Measurements from ENCODE around the gene GAPT.

DNA sequence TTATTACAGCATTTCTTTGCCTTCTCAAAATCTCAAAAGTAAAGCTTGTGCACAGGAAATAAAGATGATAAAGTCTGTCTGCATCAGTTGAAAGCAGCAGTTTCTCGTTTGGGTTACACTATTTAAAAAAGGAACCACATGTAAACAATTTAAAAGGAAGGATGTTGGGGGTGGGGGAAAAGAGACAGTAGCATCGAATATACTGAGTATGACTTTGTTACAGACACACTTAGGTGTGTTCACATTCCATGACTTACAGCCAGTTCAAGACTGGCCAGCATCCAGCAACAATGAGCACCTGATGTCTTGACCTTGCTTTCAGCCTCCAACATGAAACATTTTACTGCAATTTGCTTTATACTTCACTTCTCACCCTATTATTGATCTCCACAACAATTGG lies 8.7 kb downstream of the GAPT start:
- TF ChIP-seq CTCF (IDR thresholded peaks at IDR 0.05; ENCODE audit: extremely low read depth in 1 of 2, insufficient read depth in 1 of 2, low read depth in 1 of 2, low read length in 2 of 2): no peak
- TF ChIP-seq POLR2AphosphoS5 (IDR thresholded peaks at IDR 0.05; ENCODE audit: insufficient read depth, low read depth, low read length): no peak
- TF ChIP-seq POLR2A (IDR thresholded peaks at IDR 0.05; ENCODE audit: low read depth, low read length): no peak
- TF ChIP-seq EZH2 (IDR thresholded peaks at IDR 0.05; ENCODE audit: borderline replicate concordance, low read depth, low read length, severe bottlenecking): no peak
- TF ChIP-seq, protein P1, sequence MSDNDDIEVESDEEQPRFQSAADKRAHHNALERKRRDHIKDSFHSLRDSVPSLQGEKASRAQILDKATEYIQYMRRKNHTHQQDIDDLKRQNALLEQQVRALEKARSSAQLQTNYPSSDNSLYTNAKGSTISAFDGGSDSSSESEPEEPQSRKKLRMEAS (IDR thresholded peaks at IDR 0.05; ENCODE audit: insufficient read depth, insufficient read length): no peak
- TF ChIP-seq GATA2 (IDR thresholded peaks at IDR 0.05; ENCODE audit: insufficient read depth, insufficient read length, low read depth, low read length): no peak
- TF ChIP-seq JUN (IDR thresholded peaks at IDR 0.05; ENCODE audit: borderline replicate concordance, insufficient read depth, insufficient read length, low read depth): no peak

Data from endothelial cell of umbilical vein (primary cell).